GM19023 (cell line): ENCODE results near the gene SH3RF2.
"Not testable (repeated sequence)": the region's sequence is repeated elsewhere in the genome, so short reads cannot be mapped to it uniquely, and the experiment has no call there.

Experiments used
- ATAC-seq: cut with Tn5 transposase; IDR thresholded peaks from one replicate; pipeline ENCODE4 v1.9.1; 2021; ENCODE audit warnings: mild to moderate bottlenecking, moderate library complexity; ENCODE audit not compliant: unreplicated experiment

Gene SH3RF2

DNA sequence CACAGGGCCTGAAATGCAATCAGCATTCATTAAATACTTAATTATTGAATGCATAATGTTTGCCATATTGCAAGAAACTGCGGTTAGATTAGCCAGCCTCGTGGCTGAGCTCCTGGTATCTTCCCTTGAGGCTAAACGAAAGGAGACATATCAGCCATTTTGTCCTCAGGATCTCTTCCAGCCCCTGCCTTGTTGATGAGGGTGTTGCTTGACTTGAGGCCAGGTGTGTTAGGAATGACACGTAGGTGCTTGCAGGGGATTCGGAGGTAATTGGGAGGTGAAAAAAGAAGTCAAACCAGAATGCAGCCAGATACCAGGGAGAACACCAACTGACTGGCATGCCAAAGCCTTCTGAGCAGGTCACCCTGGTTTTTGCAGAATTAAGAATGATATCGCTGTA is 12.5 kb downstream of the SH3RF2 start:
- no peak for ATAC-seq

GRCh38 chr5:145949474-145949873 is 13.1 kb downstream of the SH3RF2 start:
- no peak for ATAC-seq

GRCh38 chr5:145951071-145951470 is 14.7 kb downstream of the SH3RF2 start:
- ATAC-seq = no peak

DNA sequence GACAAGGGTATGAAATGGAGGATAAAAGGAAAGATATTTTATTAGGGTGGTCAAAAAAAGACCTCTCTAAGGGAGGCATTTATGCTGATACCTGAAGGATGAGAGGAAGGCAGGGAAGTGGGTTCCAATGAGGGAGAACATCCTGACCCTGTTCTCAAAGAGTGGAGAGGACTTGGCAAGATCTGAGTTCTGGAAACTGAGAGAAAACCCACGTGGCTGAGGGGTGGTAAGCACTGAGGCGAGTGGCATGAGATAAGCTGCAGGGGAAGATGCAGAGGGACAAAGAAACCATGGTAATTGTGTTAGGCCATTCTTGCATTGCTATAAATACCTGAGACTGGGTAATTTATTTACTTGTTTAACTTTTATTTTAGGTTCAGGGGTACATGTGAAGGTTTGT is 16.8 kb downstream of the SH3RF2 start:
- ATAC-seq = no peak

DNA sequence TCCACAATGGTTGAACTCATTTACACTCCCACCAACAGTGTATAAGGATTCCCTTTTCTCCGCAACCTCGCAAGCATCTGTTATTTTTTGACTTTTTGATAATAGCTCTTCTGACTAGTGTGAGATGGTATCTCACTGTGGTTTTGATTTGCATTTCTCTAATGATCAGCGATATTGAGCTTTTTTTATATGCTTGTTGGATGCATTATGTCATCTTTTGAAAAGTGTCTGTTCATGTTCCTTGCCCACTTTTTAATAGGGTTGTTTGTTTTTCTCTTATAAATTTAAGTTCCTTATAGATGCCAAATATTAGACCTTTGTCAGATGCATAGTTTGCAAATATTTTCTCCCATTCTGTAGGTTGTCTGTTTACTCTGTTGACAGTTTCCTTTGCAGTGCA is 17.8 kb downstream of the SH3RF2 start:
- ATAC-seq = not testable (repeated sequence)

DNA sequence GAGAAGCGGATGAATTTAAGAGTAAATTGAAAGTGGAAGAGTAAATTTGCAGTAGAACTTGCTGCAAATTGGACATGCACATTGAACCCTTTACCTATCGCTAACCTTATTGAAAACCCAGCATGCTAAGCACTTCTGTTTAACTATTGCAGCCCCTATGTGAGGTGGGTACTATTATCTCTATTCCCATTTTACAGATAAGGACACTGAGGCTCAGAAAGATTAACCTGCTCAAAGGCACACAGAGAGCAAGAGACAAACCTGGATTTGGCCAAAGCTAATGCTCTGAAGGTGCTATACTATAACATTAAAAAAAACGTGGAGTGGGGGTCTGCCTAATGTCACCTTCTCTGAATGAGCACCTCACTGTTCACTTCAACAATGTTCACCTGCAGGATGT is 21.0 kb downstream of the SH3RF2 start:
- ATAC-seq = no peak

DNA sequence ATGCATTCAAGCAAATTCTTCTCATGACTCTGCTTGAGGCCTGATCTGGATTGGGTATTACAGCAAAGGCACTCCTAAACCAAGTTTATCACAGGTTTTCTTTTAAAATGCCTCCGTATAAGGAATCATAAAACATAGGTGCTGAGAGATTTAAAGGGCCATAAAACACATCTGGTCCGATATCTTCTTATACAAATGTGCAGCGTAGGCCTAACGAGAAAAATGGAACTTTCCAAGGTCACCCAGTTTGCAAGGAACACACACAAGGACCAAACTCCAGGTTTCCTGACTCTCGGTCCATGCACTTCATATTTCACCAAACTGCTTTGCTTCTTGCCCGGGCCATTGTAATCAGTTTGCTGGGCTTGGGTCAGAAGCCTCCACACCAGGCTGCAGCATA is 22.1 kb downstream of the SH3RF2 start:
- no peak for ATAC-seq

DNA sequence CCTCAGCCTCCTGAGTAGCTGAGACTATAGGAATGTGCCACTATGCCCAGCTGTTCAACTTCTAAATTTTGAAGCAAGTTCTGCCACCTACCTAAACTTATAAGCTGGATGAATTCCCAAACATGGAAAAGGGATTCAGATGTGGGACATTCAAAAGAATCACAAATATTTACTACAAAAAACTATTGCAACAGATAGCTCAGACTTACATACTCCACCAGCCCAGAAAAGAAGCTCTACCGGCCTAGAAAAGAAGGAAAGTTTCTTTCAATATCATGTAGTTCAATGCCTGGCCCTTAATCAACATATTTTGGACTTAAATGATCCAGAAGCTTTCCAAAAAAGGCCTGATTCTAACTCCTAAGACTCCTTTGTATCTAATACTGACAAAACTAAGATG is 23.8 kb downstream of the SH3RF2 start:
- no peak for ATAC-seq

DNA sequence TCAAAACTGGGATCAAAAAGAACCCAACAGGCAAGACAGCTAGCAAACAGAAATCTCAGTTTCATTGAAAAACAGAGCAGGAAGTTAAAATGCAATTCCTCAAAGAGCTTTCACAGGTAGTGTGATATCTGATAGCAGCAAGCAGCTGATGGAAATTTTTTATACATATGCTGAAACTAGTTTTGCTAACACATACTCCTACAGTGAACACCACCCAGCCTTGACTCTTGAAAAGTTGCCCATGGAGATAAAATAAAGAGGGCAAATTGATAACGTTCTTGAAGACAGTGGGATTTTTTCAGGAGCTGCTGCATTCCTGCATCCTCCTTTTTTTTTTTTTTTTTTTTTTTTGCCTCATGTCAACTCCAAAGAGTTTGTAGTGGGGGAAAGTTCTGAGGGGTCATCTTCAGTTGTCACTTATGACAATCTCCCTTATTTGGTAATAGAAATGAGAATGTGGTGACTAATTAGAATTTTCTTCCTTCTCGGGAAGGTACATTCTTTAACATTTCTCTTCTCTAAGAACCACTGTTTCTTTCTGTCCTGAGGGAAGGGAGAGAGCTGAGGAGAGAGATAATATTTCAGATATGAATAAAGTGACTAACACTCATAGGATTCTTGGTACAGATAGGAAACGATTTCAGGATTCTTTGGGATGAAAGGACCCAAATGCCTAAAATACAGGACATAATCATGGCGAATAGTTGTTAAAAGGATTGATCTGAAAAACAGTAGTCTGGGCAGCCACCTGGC is 24.6 kb downstream of the SH3RF2 start:
- ATAC-seq = no peak

DNA sequence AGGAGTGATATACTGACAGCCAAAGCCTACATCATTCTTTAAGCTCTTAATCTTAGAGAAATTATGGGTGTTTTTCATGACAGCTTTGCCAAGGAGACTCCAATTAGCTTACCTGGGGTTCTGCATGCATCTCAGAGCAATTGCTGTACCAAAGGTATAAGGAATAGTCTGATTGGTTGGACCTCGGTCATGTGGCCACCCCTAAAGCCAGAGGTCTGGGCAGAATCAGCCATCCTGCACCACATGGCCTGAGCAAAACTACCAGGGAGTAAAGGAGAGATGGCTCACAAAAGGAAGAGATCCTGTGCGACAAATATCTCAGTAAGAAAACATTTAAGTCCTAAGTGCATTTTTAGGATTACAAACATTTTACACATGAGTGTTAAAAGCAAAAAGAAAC is 25.6 kb downstream of the SH3RF2 start:
- ATAC-seq = no peak

GRCh38 chr5:145964008-145964407 is 27.6 kb downstream of the SH3RF2 start:
- ATAC-seq = not testable (repeated sequence)

DNA sequence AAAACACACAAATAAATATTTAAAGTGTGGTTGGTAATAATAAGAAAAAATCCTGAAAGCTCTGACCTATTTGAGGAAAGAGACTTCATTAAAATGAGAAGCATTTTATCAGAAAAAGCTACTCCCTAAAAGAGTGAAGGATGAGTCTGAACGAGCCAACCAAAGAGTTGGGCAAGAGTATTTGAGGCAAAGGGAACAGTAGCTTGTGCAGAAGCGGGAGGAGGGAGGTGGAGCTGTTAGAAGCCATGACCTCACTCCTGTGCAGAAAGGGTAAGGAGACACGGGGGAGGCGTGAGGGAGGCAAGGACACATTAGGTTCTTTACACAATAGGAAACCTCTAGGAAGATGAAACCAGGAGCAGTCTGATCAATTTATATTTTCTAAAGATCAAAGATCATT is 29.4 kb downstream of the SH3RF2 start:
- ATAC-seq = no peak

- ATAC-seq = no peak
Measured at GRCh38 chr5:145967296-145967695, 30.9 kb downstream of the SH3RF2 start.

DNA sequence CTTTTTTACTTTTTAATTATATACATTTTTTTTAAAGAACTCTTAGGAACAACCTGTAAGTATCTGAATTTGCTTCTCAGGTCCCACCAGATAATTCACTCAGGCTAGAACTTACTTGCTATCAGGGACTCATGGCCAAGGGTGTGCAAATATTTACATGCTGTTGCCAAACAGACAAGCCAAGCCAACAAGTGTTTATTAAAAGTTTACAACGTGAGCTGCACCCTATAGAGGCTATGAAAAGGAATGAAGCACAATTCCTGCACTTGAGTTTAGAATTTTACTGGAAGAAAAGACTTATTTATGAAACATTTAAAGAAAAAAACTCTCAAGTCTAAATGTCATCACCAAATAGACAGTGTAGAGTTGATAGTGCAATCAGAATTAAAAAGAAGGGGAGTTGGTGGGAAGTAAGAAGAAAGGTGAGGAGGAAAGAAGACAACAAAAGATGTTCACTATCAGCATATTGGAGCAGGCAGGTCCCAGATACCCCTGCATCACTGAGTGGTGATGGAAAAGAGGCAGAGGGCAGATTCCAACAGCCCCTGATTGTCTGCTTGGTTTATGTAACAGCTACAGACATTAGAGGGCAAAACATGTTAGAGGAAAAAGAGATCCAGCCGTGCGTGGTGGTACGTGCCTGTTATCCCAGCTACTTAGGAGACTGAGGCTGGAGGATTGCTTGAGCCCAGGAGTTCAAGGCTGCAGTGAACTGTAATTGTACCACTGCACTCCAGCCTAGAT is 32.8 kb downstream of the SH3RF2 start:
- ATAC-seq = no peak

DNA sequence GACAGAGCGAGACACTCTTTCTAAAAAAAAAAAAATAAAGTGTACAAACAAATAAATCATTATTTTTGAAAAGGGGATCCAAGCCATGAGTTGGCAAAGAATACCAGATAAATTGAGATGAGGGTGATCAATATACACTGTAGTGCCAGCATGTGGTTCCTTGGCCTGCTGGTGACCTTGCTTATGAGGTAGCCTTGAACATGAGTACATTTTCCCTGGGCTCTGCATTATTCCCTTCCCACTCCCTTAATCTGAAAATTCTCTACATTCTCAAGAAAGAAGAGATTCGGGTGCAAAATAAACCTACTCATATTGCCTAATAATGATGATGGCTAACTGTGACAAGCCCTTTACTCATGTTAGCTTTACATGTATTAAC is 33.3 kb downstream of the SH3RF2 start:
- ATAC-seq = no peak

- ATAC-seq = no peak
Measured at GRCh38 chr5:145971108-145971507, 34.7 kb downstream of the SH3RF2 start.

GRCh38 chr5:145971701-145972100 is 35.3 kb downstream of the SH3RF2 start:
- ATAC-seq = no peak

GRCh38 chr5:145975001-145975360 is 38.6 kb downstream of the SH3RF2 start:
- ATAC-seq = no peak

GRCh38 chr5:145975361-145976066 is 39.1 kb downstream of the SH3RF2 start:
- ATAC-seq = no peak

DNA sequence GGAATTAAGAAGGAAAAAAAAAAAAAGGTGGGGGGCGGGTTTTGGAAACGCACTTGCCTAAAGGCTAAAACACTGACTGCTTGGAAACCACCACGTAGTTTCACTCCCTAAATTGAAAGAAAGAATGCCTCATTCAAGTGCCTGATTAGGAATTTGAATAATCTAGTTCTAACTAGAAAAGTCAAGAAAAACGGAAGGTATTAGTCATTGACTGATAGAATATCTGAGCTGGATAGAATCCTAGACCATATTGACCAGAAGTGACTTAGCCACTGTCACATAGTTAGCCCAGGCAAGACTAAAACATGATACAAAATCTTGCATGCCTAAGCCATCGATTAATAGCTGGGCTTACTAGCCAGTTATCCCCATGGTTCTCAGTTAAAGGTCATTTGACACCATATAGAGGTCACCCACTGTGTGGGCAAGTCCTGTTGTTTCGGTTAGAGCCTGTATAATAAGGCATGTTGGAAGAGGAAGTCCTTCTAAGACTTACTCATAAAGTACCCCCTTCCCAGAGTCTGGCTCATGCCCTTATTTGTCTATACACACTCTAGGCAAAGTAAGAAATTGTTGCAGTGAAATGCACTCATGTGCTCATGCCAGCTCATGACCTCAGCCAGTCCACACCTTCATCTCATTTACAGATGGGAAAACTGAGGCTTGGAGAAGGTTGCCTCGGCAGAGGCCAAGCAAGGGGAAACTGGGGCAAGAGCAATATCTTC is 40.2 kb downstream of the SH3RF2 start:
- peak; percentile 58 for ATAC-seq

- no peak for ATAC-seq
Measured at GRCh38 chr5:145978171-145978570, 41.8 kb downstream of the SH3RF2 start.
